Measurements from ENCODE around the gene IGF2BP3.

The IGF2BP3 gene

DNA sequence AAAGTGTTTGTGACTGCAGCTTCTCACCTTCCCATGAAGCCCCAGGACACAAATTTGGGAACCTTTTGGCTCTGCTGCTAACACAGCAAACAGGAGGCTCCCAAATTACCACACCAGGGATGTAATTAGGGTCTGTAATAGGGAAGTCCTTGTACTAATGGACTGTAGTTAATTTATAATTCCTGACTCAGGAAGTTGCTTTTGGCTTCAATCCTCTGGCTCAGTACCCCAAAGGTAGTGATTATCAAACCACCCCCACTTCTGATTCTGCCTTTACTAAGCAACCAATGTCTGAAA is 174.9 kb downstream of the IGF2BP3 start:
- no peak for DNase-seq (ENCODE audit: low read depth in 2 of 2)

DNA sequence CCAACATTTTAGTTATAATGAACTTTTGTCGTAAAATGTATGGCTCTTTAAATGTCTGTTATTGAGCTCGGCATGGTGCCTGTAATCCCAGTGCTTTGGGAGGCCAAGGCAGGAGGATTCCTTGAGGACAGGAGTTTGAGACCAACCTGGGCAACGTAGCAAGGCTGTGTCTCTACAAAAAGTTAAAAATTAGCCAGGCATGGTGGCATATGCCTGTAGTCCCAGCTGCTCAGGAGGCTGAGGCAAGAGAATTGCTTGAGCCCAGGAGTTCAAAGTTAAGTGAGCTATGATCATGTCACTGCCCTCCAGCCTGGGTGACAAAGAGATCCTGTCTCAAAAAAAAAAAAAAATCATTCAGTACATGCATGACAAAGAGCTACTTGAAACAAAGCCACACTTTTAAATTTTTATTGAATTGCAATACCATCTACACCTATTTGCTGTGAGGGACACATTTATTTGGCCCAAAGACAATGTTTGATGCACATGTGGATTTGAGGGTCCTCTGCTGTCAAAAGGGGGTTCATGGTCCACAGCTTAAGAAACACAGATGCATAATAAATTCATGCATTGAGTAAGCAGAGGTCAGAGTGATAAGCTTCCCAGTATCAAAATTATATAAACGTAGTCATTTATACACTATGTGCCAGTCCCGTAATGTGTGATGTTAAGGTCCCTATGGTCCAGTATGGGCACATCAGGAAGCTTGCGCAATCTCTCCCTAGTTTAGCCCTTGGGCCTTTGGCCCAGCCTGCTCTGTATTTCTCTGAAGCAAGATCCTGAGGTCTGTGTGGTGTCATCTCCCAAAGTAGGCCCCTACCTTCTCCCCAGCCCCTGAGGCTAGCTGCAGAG is 175.5 kb downstream of the IGF2BP3 start:
- DNase-seq (ENCODE audit: low read depth in 2 of 2): no peak

DNA sequence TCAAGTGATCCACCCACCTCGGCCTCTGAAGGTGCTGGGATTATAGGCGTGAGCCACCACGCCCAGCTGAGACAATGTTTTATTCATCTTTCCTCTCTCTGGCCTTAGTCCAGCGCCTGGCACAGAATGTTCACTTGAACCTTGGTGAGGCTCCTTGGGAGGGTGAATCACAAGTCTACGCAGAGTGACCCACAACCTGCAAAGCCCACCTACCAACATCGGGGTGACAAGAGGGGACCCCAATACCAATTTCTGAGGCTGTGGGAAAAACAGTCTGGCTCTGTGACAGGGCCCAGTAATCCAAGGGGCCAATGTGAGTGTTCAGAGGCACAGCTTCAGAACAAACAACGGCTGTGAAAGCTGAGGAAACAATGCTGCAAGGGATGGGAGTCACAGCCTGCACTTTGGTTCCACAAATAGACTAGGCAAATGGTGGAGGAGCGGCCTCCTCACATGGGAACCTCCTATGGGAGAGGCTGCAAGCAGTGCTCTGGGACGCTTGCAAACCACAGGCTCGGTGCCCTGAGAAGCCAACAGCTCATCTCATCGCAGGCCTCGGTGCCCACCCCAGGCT is 176.7 kb downstream of the IGF2BP3 start:
- no peak for DNase-seq (ENCODE audit: low read depth in 2 of 2)

DNA sequence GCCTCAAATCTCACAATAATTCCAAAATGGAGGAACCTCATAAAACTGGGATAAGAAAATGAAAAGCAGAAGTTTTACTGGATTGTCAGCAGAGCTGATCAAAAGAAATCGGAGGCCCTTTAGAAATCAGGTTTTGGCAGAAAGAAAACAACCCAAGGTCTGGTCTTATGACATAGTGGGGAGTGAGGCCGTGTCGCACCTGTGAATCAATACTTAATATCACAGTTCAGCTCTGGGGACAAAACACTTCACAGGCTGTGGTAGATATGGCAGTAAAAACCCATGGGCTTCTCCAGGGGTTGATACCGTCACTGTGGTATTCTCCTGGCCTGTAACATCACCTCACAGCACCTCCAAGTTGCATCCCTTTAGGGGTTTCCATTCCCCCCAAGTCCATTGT is 177.7 kb downstream of the IGF2BP3 start:
- DNase-seq (ENCODE audit: low read depth in 2 of 2): no peak

DNA sequence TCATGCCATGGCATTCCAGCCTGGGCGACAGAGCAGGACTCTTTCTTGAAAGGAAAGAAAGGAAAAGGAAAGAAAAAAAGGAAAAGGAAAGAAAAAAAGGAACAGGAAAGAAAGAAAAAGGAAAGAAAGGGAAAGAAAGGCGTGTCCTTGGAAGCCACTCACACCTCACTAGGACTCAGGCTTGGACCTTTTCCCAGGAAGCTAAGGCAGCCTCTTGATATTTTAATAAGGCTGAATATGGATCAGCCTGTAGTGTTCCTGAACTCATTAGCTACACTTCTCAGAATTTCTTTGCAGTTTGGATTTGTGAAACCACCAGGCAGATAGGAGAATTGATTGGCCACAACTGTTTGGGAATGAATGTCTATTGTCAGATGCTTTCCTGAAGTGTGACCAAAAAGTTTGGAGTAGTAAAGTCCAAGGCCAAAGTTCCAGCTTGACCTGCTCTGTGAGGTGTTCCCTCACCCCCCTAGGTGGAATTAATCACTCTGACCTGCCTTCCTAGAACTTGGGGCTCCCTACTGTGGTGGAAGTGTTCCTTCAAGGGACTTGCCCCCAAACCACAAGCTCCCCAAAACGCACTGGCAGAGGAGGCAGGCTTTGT is 178.2 kb downstream of the IGF2BP3 start:
- DNase-seq (ENCODE audit: low read depth in 2 of 2): no peak

DNA sequence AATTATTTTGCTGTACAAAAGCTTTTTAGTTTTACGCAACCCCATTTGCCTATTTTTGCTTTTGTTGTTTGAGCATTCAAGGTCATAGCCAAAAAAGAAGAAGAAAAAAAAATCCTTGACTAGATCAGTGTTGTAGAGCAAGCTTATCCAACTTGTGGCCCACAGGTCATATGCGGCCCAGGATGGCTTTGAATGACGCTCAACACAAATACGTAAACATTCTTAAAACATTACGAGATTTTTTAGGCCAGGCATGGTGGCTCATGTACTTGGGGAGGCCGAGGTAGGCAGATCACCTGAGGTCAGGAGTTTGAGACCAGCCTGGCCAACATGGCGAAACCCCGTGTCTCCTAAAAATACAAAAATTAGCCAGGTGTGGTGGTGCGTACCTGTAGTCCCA is 179.3 kb downstream of the IGF2BP3 start:
- DNase-seq (ENCODE audit: low read depth in 2 of 2): no peak

DNA sequence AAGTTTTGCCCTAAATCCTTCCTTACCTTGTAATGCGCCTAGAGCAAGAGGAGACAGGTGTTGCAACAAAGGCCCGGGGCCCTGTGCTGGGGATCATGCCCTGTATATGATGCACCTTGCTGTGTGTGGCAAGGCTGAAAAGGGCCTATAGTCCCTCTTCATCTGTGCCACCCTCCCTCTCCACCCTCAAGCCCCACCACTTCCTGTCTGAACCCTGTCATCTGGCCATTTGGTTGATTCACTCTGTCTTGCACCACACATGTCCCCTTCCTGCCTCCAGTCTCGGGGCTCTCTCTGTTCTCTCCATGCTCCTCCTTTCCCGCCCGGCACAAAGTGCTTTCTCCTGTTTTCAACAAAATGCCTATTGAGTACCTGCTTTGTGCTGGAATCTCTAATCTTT is 182.7 kb downstream of the IGF2BP3 start:
- no peak for DNase-seq (ENCODE audit: low read depth in 2 of 2)

DNA sequence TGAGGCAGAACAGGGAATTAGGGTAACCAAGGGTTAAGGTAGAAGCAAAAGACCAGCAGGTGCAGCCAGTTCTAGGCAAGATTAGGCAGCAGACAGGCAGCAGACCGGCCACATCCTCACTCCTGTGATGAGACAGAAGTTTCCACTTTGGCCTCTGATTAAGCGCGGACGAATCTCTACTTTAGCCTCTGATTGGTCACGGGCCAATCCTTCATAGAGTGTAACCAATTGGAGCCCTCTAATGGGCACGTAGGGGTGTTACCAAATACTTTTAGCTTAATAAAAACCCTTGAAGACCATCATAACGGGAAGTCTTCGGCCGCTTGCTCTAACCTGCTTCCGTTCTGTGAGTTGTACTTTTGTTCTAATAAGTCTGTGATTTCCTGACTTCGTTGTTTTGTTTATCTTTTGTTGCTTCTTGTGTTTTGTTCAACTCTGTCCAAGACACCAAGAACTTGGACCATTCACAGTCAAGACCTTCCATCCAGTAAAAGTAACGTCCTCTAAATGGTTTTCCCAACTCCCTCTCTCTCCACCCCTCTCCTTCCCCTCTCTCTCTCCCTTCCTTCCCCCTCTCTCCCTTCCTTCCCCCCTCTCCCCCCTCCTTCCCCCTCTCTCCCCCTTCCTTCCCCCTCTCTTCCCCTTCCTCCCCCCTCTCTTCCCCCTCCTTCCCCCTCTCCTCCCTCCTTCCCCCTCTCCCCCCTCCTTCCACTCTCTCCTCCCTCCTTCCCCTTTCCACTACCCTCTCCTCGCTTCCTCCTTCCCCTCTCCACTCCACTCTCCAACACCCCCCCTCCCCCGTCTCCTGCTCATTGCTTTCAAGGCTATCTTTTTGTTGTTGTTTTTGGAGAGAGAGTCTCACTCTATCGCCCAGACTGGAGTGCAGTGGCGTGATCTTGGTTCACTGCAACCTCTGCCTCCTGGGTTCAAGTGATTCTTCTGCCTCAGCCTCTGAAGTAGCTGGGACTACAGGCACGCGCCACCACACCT is 184.3 kb downstream of the IGF2BP3 start:
- DNase-seq (ENCODE audit: low read depth in 2 of 2): no peak

DNA sequence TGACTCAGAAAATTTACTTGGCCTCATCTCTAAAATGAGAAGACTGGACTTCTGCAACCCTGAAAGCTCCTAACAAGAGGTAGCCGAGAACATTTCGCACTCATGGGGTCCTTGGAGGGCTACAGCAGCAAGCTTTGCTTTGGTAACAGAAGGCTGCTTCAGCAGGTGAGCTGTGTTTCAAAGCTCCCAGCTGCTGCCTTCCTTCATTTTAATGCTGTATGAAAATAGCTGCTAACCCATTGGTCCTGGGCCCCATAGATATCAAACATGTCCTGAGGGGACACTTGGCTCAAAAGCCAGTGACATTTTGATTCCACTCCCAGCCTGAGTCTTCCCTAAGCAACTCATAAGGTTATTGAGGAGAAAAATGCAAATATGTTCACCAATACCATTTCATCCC is 185.4 kb downstream of the IGF2BP3 start:
- DNase-seq (ENCODE audit: low read depth in 2 of 2): no peak

DNA sequence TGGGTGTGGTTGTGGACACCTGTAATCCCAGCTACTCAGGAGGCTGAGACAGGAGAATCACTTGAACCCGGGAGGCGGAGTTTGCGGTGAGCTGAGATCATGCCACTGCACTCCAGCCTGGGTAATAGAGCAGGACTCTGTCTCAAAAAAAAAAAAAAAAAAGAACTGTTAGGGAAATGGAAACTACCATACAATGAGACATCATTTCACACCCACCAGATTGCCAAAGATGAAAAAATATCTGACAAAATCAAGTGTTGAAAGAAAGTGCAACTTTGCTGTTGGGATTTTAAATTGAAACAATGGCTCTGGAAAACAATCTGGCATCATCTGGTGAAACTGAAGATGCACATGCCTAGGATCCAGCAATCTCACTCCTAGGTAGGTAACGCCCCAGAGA is 187.2 kb downstream of the IGF2BP3 start:
- DNase-seq (ENCODE audit: low read depth in 2 of 2): no peak

DNA sequence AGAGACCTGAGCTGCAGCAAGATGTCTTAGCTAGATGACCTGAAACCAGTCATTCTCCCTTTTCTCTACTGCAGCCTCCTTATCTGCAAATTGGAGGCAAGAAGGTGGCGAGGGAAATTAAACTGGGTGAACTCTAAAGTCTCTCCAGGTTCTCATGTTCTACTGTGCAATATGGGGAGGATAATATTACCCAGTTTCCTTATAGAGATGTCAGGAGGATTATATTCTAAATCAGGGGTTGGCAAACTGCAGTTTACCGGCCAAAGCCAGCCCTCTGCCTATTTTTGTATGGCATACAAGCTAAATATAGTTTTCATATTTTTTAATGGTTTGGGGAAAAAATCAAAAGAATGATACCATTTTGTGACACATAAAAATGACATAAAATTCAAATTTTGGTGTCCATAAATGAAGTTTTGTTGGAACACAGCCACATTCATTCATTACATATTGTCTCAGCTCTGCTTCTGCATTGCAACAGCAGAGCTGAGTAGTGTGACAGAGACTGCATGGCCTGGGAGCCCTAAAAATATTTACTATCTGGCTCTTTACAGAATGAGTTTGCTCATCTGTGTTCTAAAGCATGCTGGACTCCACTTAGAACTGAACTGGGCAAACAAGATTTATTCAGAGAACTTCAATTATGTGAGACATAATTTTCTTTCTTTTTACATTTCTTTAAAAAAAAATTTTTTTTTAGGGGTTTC is 190.3 kb downstream of the IGF2BP3 start:
- DNase-seq (ENCODE audit: low read depth in 2 of 2): no peak

DNA sequence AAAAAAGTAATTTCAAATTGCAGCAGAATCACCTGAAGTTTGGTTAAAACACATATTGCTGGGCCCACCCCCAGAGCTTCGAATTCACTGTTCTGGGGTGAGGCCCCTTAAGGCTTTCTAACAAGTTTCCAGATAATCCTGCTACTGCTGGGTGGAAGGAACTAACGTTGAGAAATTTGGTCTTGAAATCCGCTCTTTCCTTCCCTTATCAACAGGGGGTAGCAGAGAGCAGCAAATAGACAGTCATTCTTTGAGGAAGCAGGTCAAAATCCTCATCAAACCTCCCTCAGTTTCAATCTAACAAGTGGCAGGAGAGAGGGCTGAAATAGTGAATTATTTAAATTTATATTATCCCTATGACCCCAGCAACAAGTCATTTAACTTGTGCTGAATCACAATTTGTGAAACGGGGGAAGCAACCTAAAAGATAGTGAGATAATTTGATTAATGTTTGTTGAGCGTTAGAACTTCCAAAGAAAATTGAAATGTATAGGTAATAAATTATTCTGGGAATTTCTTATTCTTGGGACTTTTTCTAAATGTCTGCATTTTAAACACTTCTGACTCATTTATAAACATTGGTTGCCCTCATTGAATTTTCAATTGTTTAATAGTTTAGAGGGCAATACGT is 192.8 kb downstream of the IGF2BP3 start:
- no peak for DNase-seq (ENCODE audit: low read depth in 2 of 2)

DNA sequence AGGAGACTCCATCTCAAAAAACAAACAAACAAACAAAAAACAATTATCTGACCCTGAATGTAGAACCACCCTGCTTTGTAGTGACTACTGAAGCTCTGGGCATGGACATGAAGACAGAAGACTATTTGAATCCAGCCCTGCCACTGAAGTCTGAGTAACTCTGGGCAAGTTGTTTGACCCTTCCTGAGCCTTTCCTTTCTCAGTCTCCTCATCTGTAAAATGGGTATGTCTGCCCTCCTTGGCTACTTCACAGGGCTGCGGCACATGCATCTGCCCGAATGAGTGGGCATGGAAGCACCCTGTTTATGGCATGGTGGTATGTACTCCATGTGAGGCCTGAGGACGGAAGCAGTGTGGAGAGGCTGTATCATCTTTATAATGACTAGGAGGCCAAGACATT is 193.3 kb downstream of the IGF2BP3 start:
- no peak for DNase-seq (ENCODE audit: low read depth in 2 of 2)

DNA sequence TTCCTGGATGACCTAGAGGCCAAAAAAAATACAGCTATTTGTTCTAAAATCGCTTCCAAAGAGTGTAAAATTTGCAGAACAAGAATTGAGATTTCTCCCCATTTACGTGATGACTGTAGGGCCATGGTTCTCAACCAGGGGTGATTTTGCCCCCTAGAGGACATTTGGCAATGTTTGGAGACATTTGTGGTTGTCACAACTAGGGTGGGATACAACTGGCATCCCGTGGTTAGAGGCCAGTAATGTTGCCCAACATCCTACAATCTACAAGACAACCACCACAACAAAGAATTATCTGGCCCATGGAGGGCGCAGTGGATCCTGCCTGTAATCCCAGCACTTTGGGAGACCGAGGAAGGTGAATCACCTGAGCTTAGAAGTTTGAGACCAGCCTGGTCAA is 193.9 kb downstream of the IGF2BP3 start:
- no peak for DNase-seq (ENCODE audit: low read depth in 2 of 2)

DNA sequence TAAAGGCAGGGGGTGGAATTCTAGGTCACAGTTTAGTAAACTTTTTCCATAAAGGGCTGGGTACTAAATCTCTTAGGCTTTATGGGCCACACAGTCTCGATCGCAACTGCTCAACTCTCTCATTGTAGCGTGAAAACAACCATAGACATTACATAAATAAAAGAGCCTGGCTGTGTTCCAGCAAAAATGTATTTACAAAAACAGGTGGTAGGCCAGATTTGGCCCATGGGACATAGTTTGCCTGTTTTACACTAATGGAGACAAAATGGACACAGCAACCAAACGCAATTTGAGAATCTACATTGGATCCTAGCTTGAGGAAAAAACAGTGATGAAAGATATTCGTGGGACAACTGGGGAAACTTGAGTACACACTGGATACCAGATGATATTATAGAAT is 194.4 kb downstream of the IGF2BP3 start:
- DNase-seq (ENCODE audit: low read depth in 2 of 2): no peak

DNA sequence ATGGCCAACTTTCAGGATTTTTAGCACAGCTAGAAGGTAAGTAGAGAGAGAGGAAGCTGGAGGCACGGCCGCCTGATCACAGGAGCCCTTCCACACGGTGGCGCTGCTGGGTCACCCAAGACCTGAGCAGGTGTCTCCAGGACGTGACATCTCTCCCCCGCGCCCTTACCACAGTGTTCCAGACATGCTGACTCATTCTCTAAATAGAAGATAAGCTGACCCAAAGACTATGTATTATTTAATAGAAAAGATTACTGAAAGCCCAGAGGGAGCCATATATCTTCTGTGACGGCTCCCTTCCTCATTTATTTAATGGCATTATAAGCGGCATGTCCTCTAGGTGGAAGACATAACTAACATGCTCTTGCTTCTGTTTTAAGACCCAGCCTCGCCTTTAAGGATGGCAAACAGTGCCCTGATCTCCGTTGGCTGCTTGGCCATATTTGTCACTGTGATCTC is 197.1 kb downstream of the IGF2BP3 start:
- DNase-seq (ENCODE audit: low read depth in 2 of 2): peak; percentile 72 to 87

DNA sequence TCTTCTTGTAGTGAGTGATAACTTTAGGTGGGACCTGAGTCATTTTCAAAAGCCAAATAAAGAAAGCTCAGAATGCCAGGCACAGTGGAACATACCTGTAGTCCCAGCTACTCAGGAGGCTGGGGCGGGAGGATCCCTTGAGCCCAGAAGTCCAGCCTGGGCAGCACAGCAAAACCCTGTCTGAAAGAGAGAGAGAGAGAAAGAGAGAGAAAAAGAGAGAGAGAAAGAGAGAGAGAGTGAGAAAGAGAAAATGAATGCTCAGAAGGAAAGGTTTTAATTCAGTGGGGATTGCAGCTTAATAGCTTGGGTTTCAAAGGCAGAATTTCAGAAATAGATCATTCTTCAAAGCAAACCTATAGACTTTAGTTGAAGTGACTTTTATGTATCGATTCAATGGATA is 198.0 kb downstream of the IGF2BP3 start:
- DNase-seq (ENCODE audit: low read depth in 2 of 2): no peak

DNA sequence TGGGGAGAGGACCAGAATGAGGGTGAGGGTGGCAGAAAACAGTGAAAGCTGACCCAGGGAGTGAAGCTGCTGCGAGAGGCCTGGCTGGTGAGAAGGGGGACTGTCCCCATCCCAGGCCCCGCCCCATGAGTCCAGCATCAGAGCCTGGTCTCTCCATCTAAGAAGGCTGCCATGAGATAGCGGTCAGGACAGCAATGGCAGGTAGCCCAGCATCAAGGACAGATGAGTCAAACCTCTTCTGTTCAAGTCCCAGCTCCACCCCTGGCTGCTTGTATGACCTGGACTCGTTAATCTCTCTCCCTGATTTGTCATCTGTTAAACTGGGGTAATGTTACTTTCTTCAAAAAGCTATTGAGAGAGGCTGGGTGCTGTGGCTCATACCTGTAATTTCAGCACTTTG is 201.5 kb downstream of the IGF2BP3 start:
- DNase-seq (ENCODE audit: low read depth in 2 of 2): no peak

DNA sequence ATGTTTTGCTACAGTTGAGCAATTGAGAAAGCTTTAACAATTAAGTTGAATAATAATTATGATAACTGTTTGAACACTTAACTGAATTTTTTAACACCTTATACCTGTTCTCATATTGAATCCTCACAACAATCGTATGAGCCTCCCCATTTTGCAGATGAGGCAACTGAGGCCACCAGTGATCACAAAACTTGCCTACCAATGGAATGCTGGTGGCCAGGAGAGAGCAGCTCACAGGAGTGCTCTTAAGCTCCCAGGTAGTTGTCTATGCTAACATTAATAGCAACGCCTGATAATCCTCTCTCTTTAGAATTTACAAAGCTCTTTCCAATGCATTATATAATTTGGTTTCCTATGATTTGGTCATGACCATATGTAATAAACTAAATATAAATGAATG is 202.1 kb downstream of the IGF2BP3 start:
- DNase-seq (ENCODE audit: low read depth in 2 of 2): no peak

DNA sequence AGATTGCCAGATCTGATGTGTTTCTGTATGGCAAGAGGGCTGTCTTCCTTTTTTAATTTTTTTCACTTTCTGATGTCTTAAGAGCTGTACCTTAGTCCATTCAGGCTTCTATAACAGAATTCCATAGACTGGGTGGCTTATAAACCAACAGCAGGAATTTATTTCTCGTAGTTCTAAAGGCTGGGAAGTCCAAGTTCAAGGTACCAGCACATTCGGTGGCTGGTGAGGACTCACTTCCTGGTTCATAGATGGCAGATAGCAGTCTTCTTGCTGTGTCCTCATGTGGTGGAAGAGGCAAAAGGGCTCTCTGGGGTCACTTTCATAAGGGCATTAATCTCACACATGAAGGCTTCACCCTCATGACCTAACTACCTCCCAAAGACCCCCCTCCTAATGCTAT is 202.9 kb downstream of the IGF2BP3 start:
- DNase-seq (ENCODE audit: low read depth in 2 of 2): no peak

DNA sequence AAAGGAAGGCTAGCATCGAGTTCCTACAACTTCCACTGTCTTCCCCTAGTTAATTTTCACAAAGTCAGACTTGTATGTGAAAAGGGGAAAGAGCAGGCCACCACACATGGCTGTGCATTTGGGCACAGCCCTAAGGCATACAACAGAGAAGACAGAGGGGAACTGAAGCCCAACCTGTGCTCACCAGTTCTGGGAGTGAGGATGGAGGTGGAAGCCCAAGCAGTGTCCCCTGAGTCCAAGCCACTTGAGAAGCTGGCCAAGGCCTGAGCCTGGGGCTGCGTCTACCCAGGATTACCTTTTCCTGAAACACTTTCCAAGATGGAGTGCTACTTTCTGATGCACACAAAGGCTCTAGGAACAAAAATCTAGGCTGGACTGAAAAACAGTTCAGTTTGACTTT is 203.4 kb downstream of the IGF2BP3 start:
- no peak for DNase-seq (ENCODE audit: low read depth in 2 of 2)

Measured in stimulated activated CD8-positive, alpha-beta memory T cell treated with anti-CD3 and anti-CD28 coated beads, Interleukin-15, amount 100 ng/mL, for 4 hours (primary cell).